Mesendoderm (in vitro differentiated cells): ENCODE results near the gene PHLPP2. TPM values are rescaled to one million over a fixed set of nuclear protein-coding genes. Genes with fewer than 3 reads are reported as not detected.

Source experiments
- DNase-seq: peaks from one replicate; pipeline ENCODE4 v3.0.0; 2013
- H2AK5ac ChIP-seq: 2 replicates; pipeline ENCODE4 v1.6.1; 2013; ENCODE audit warnings: low read length, inconsistent platforms
- H2BK120ac ChIP-seq: 2 replicates; pipeline ENCODE4 v1.6.1; 2013; ENCODE audit warnings: low read depth, mild to moderate bottlenecking, low read length, moderate library complexity, mixed read lengths
- H2BK15ac ChIP-seq: replicated peaks from 2 replicates; pipeline ENCODE4 v1.6.1; 2013; ENCODE audit warnings: low read depth, mild to moderate bottlenecking, moderate library complexity
- H2BK5ac ChIP-seq: 2 replicates; pipeline ENCODE4 v1.6.1; 2013; ENCODE audit warnings: low read length, inconsistent platforms
- H3K18ac ChIP-seq: 2 replicates; pipeline ENCODE4 v1.6.1; 2013; ENCODE audit warnings: mild to moderate bottlenecking, low read length, mixed read lengths
- H3K23ac ChIP-seq: one replicate; pipeline ENCODE4 v1.6.1; 2013; ENCODE audit warnings: low read length
- H3K27ac ChIP-seq: 2 replicates; pipeline ENCODE4 v1.5.1; 2013; ENCODE audit warnings: low read depth, mild to moderate bottlenecking, inconsistent platforms, low read length, moderate library complexity
- H3K27me3 ChIP-seq: 2 replicates; pipeline ENCODE4 v1.6.1; 2013; ENCODE audit warnings: low read length, control low read depth, mild to moderate bottlenecking, inconsistent platforms; ENCODE audit not compliant: insufficient read depth, poor library complexity
- H3K36me3 ChIP-seq: 2 replicates; pipeline ENCODE4 v1.6.1; 2013; ENCODE audit warnings: low read length, inconsistent platforms; ENCODE audit not compliant: control insufficient read depth, insufficient read depth
- H3K4ac ChIP-seq: one replicate; pipeline ENCODE4 v1.6.1; 2013; ENCODE audit warnings: low read depth, mild to moderate bottlenecking, low read length, moderate library complexity
- H3K4me1 ChIP-seq: 2 replicates; pipeline ENCODE4 v1.6.1; 2013; ENCODE audit warnings: low read depth, low read length, inconsistent platforms; ENCODE audit not compliant: control insufficient read depth
- H3K4me2 ChIP-seq: 2 replicates; pipeline ENCODE4 v1.6.1; 2013; ENCODE audit warnings: low read length
- H3K4me3 ChIP-seq: 2 replicates; pipeline ENCODE4 v1.5.1; 2013; ENCODE audit warnings: mild to moderate bottlenecking, low read length
- H3K56ac ChIP-seq: one replicate; pipeline ENCODE4 v1.6.1; 2013; ENCODE audit warnings: low read length
- H3K79me1 ChIP-seq: 2 replicates; pipeline ENCODE4 v1.6.1; 2013; ENCODE audit warnings: low read length, inconsistent platforms
- H3K79me2 ChIP-seq: 2 replicates; pipeline ENCODE4 v1.6.1; 2013; ENCODE audit warnings: mild to moderate bottlenecking, low read length; ENCODE audit not compliant: control insufficient read depth, insufficient read depth
- H3K9ac ChIP-seq: 2 replicates; pipeline ENCODE4 v1.6.1; 2013; ENCODE audit warnings: low read length, inconsistent platforms
- H4K5ac ChIP-seq: one replicate; pipeline ENCODE4 v1.6.1; 2013; ENCODE audit warnings: low read length
- H4K8ac ChIP-seq: one replicate; pipeline ENCODE4 v1.6.1; 2013; ENCODE audit warnings: low read depth, mild to moderate bottlenecking, control low read depth, low read length, moderate library complexity
- WGBS: extraction: QIAGEN DNeasy Blood & Tissue Kit; methylation state at CpG from one replicate; pipeline ENCODE4 v1.1.7; 2013; ENCODE audit warnings: low lambda C conversion rate, missing lambda C conversion rate; ENCODE audit not compliant: insufficient coverage; ENCODE audit errors: extremely low coverage; 5-methylcytosine and 5-hydroxymethylcytosine counted together
- polyA plus RNA-seq, 2 experiments: library from polyadenylated mRNA; stranded (reverse); fragments of 200-250 nt; gene quantifications; one replicate each; pipeline ENCODE4 v1.2.3, GENCODE V29; 2013

The PHLPP2 gene
- polyA plus RNA-seq (2013, experiment 1 of 2): 5.4 TPM
- polyA plus RNA-seq (2013, experiment 2 of 2): 5.1 TPM

- peak within 1 kb of the TSS; percentile 97 for H4K8ac ChIP-seq
- H3K4me3 ChIP-seq: peak within 1 kb of the TSS; percentile 78
- no peak within 1 kb of the TSS for H4K5ac ChIP-seq
- H3K56ac ChIP-seq: peak within 1 kb of the TSS; percentile 86
- peak within 1 kb of the TSS; percentile 7 for H2BK120ac ChIP-seq
- DNase-seq: no peak
- no peak within 1 kb of the TSS for H2BK5ac ChIP-seq
- no peaks in the 10 kb centered on the region for H3K4me1 ChIP-seq
- H3K9ac ChIP-seq: peak within 1 kb of the TSS; percentile 87
- no peaks in the 10 kb centered on the region for H3K36me3 ChIP-seq
- peak within 1 kb of the TSS; percentile 96 for H3K18ac ChIP-seq
- peaks cover 15% of the 10 kb centered on the region for H3K79me2 ChIP-seq
- H3K79me1 ChIP-seq: no peaks in the 10 kb centered on the region
- H3K27me3 ChIP-seq: no peaks in the 10 kb centered on the region
- WGBS: no CpG with 5 or more reads among the region's 10 CpGs
- H3K23ac ChIP-seq: no peak within 1 kb of the TSS
- peak within 1 kb of the TSS; percentile 75 for H3K4ac ChIP-seq
- H3K4me2 ChIP-seq: peak within 1 kb of the TSS; percentile 80
- peak within 1 kb of the TSS; percentile 96 for H3K27ac ChIP-seq
- no peak within 1 kb of the TSS for H2AK5ac ChIP-seq
- H2BK15ac ChIP-seq: no peak within 1 kb of the TSS
Measured at GRCh38 chr16:71724320-71724751, at the start of gene PHLPP2. Gene PHLPP2, minus strand, starts transcription at chr16:71724701. Its CDS starts 9,906 bp downstream, at chr16:71714795.

DNA sequence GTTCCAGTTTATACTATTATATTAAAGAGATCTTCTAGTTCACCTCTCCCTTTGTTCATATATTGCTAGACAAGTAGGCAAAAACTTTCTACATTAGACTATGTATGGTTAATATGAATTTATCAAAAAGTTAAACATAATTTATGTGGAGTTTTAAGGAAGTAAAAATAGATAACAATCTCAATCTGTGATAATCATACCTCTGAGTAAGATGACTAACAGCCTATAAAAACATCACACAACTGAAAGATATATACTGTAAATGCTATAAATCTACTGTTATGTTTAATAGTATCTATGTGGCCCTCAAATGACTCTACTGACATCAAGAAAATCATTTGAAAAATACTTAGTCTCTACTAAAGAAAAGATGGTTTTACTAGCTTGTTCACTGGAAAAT, 47.1 kb upstream of the PHLPP2 start:
- no peak overlapping the region for H3K4me2 ChIP-seq

GRCh38 chr16:71769222-71769621, 44.7 kb upstream of the PHLPP2 start:
- H3K9ac ChIP-seq: no peak overlapping the region
- no CpG with 5 or more reads among the region's 1 CpG for WGBS
- no peak overlapping the region for H2BK5ac ChIP-seq
- no peak overlapping the region for H2AK5ac ChIP-seq
- no peaks in the 10 kb centered on the region for H3K27me3 ChIP-seq
- peaks cover 1% of the 10 kb centered on the region for H3K36me3 ChIP-seq
- H2BK120ac ChIP-seq: no peak overlapping the region
- H3K4me1 ChIP-seq: no peaks in the 10 kb centered on the region
- H3K23ac ChIP-seq: no peak overlapping the region
- no peak overlapping the region for H3K4me3 ChIP-seq
- H3K79me1 ChIP-seq: no peaks in the 10 kb centered on the region
- no peak overlapping the region for H3K4ac ChIP-seq
- H3K79me2 ChIP-seq: no peaks in the 10 kb centered on the region
- no peak overlapping the region for H3K4me2 ChIP-seq
- H4K8ac ChIP-seq: no peak overlapping the region
- no peak overlapping the region for H2BK15ac ChIP-seq
- no peak overlapping the region for H3K56ac ChIP-seq
- no peak overlapping the region for H3K27ac ChIP-seq
- DNase-seq: no peak
- H4K5ac ChIP-seq: no peak overlapping the region
- no peak overlapping the region for H3K18ac ChIP-seq

More for the DNA sequence above, 47.1 kb upstream of the PHLPP2 start:
- Histone ChIP-seq H2BK5ac (no peak overlapping the region), H3K36me3 (peaks cover 1% of the 10 kb centered on the region), H2AK5ac (no peak overlapping the region), H3K9ac (no peak overlapping the region), H3K27me3 (no peaks in the 10 kb centered on the region), H4K5ac (no peak overlapping the region), H3K4me3 (no peak overlapping the region), H3K18ac (no peak overlapping the region), H3K23ac (no peak overlapping the region), H3K79me1 (no peaks in the 10 kb centered on the region), H3K56ac (no peak overlapping the region), H2BK120ac (no peak overlapping the region), H4K8ac (no peak overlapping the region), H3K4ac (no peak overlapping the region), H3K4me1 (no peaks in the 10 kb centered on the region), H3K27ac (no peak overlapping the region), H2BK15ac (no peak overlapping the region), H3K79me2 (no peaks in the 10 kb centered on the region)
- no peak for DNase-seq

DNA sequence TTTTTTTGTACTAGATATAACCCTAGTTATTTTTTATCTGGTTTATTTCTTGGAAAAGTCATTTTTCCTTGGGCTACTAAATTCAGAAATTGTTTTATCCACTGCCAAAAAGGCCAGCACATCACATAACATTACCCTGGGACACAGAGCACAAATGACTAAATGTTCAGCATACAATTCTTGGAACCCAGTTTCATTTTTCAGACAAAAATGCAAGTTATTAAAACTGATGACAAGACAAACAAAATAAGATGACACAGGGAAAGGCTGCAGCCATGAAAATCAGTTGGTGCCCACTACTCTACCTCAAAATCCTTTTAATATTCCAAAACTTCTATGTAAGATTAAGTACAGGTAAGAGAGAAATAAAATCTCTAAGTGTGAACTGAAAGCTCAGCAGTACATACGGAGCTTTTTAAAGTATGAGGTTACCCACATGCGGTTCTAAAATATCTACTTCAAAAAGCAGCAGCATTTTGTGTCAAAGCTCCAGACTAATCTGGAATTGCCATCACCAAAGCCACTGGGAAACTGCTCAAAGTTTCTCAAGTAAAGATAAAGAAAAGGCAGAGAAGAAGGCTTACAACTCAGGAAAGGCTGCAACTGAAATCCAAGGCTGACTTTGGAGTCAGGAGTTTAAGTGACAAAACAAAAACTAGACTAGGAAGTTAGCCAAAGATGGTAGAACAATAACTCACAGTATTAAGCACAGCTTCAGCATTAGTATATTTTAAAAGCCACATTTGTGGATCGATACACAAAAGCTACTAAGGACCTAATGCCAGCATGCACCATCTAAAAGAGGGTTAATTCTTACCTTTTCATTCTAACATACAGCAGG, 42.8 kb upstream of the PHLPP2 start:
- Histone ChIP-seq H3K27me3 (no peaks in the 10 kb centered on the region), H3K4me1 (no peaks in the 10 kb centered on the region), H3K4me3 (no peak overlapping the region), H3K4ac (no peak overlapping the region), H3K18ac (no peak overlapping the region), H3K4me2 (no peak overlapping the region), H3K23ac (no peak overlapping the region), H2BK120ac (no peak overlapping the region), H3K79me1 (no peaks in the 10 kb centered on the region), H2BK15ac (no peak overlapping the region), H3K36me3 (no peaks in the 10 kb centered on the region), H3K9ac (no peak overlapping the region), H4K5ac (no peak overlapping the region), H3K56ac (no peak overlapping the region), H2BK5ac (no peak overlapping the region), H4K8ac (no peak overlapping the region), H2AK5ac (no peak overlapping the region), H3K79me2 (no peaks in the 10 kb centered on the region), H3K27ac (no peak overlapping the region)
- WGBS: no CpG with 5 or more reads among the region's 3 CpGs
- no peak for DNase-seq

DNA sequence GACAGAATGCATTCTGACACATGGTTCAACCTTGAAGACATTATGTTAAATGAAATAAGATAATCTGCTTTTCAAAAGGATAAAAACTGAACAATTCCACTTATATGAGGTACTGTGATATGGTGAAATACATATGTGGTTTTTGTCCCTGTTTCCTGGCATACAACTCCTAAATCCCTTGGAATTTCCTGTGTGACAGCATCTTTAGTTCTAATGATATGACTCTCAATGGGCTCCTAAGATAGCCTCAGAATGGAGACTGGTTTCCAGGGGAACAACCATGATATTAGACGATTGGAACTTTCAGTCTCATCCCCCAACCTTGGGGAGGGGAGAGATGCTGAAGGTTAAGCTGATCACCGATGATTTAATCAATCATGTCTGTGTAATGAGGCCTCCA, 37.7 kb upstream of the PHLPP2 start:
- H4K8ac ChIP-seq: no peak overlapping the region
- H3K36me3 ChIP-seq: peaks cover 1% of the 10 kb centered on the region
- WGBS: no CpG with 5 or more reads among the region's 2 CpGs
- H2BK120ac ChIP-seq: no peak overlapping the region
- H3K4me2 ChIP-seq: no peak overlapping the region
- H3K4me3 ChIP-seq: no peak overlapping the region
- no peak overlapping the region for H3K56ac ChIP-seq
- DNase-seq: no peak
- H2BK5ac ChIP-seq: no peak overlapping the region
- H3K79me1 ChIP-seq: no peaks in the 10 kb centered on the region
- no peak overlapping the region for H4K5ac ChIP-seq
- no peak overlapping the region for H3K18ac ChIP-seq
- H3K4me1 ChIP-seq: no peaks in the 10 kb centered on the region
- no peak overlapping the region for H3K23ac ChIP-seq
- H3K4ac ChIP-seq: no peak overlapping the region
- H3K27me3 ChIP-seq: no peaks in the 10 kb centered on the region
- no peak overlapping the region for H3K27ac ChIP-seq
- no peak overlapping the region for H2BK15ac ChIP-seq
- H3K79me2 ChIP-seq: no peaks in the 10 kb centered on the region
- H3K9ac ChIP-seq: no peak overlapping the region
- no peak overlapping the region for H2AK5ac ChIP-seq
